ENCODE measurements around the gene SOX13.

DNA sequence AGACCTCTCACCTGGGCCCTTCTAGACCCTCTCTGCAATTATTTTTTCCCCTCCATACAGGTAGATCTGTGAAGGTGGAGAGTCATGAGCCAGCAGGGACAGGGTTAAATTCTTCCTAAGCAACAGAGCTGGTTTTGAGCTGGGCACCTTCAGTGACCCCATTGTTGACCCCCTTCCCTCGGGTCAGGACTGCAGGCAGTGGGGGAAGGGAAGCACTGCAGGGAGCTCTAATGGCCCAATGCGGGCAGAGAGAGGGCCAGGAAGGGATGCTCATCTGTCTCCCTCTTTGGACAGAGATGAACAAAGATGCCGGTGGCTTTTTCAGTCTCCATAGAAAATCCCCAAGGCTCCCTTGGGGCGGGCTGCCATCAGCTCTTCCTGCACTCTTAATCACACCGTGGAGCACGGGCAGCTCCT, 21.4 kb downstream of the SOX13 start:
- TF ChIP-seq CTCF (IDR thresholded peaks at IDR 0.05) = no peak
- TF ChIP-seq POLR2AphosphoS5 (IDR thresholded peaks at IDR 0.05) = no peak
- TF ChIP-seq POLR2A (IDR thresholded peaks at IDR 0.05) = no peak
